22Rv1 (cell line): ENCODE data around the gene CLMP.

Experiments
- ZFX ChIP-seq: fragments of 450-650 bp; IDR thresholded peaks from 2 replicates; pipeline ENCODE4 v1.6.1; 2017; ENCODE audit warnings: antibody characterized with exemption, borderline replicate concordance
- TF ChIP-seq, protein P1 (sequence below): fragments of 450-650 bp; IDR thresholded peaks from 2 replicates; pipeline ENCODE4 v1.5.1; 2017; ENCODE audit warnings: mild to moderate bottlenecking

DNA sequence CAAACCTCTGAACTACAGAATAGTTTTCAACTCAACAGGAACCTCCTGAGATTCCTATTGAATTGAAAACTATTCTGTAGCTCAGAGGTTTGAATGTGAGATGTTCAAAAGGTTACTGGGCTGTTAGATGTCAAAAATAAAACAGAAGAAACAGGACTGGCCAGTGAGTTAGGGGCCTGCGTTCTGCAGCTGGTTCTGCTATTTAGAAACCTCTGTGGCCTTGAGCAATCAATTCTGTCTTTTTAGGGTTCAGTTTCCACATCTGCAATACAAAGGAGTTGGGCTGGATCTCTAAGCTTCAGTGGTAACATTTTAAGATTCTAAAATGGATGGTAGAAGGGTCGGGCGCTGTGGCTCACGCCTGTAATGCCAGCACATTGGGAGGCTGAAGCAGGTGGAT, 55.8 kb downstream of the CLMP start:
- TF ChIP-seq, protein P1, sequence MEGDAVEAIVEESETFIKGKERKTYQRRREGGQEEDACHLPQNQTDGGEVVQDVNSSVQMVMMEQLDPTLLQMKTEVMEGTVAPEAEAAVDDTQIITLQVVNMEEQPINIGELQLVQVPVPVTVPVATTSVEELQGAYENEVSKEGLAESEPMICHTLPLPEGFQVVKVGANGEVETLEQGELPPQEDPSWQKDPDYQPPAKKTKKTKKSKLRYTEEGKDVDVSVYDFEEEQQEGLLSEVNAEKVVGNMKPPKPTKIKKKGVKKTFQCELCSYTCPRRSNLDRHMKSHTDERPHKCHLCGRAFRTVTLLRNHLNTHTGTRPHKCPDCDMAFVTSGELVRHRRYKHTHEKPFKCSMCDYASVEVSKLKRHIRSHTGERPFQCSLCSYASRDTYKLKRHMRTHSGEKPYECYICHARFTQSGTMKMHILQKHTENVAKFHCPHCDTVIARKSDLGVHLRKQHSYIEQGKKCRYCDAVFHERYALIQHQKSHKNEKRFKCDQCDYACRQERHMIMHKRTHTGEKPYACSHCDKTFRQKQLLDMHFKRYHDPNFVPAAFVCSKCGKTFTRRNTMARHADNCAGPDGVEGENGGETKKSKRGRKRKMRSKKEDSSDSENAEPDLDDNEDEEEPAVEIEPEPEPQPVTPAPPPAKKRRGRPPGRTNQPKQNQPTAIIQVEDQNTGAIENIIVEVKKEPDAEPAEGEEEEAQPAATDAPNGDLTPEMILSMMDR, result no peak
- no peak for TF ChIP-seq ZFX
